GM23248 (cell line): ENCODE results near the gene OR11H6. TPM values are rescaled to one million over a fixed set of nuclear protein-coding genes. Genes with fewer than 3 reads are reported as not detected.
A peak's percentile ranks its signal among the peaks of the same experiment; 100 is the strongest.
"Not testable (repeated sequence)": the region's sequence is repeated elsewhere in the genome, so short reads cannot be mapped to it uniquely, and the experiment has no call there.

Source experiments
- DNase-seq: peaks from one replicate; pipeline ENCODE4 v3.0.0-alpha.2; 2015
- H2AFZ ChIP-seq: fragments of 200-600 bp; sonication (generic); 2 replicates; pipeline ENCODE4 v1.6.1; 2016; ENCODE audit warnings: antibody characterized with exemption
- H3F3A ChIP-seq: fragments of 200-600 bp; sonication (generic); 2 replicates; pipeline ENCODE4 v1.6.1; 2016; ENCODE audit warnings: mild to moderate bottlenecking, antibody characterized with exemption, mixed run types; ENCODE audit not compliant: insufficient read depth
- H3K27ac ChIP-seq: fragments of 200-600 bp; sonication (generic); 2 replicates; pipeline ENCODE4 v1.5.1; 2016; ENCODE audit warnings: mild to moderate bottlenecking
- H3K27me3 ChIP-seq: fragments of 200-600 bp; sonication (generic); replicated peaks from 2 replicates; pipeline ENCODE4 v1.6.1; 2016; ENCODE audit warnings: mild to moderate bottlenecking; ENCODE audit not compliant: insufficient read depth
- H3K36me3 ChIP-seq: fragments of 200-600 bp; sonication (generic); 2 replicates; pipeline ENCODE4 v1.6.1; 2016; ENCODE audit warnings: low read depth, mild to moderate bottlenecking
- H3K4me1 ChIP-seq: fragments of 200-600 bp; sonication (generic); 2 replicates; pipeline ENCODE4 v1.6.1; 2016; ENCODE audit warnings: mild to moderate bottlenecking; ENCODE audit not compliant: insufficient read depth
- H3K4me2 ChIP-seq: fragments of 200-600 bp; sonication (generic); one replicate; pipeline ENCODE4 v1.6.1; 2016; ENCODE audit warnings: mild to moderate bottlenecking; ENCODE audit not compliant: unreplicated experiment
- H3K4me3 ChIP-seq: fragments of 200-600 bp; sonication (generic); 2 replicates; pipeline ENCODE4 v1.5.1; 2016; ENCODE audit warnings: mild to moderate bottlenecking
- H3K79me2 ChIP-seq: fragments of 200-600 bp; sonication (generic); 2 replicates; pipeline ENCODE4 v1.6.1; 2016; ENCODE audit warnings: mild to moderate bottlenecking; ENCODE audit not compliant: insufficient read depth
- H3K9ac ChIP-seq: fragments of 200-600 bp; sonication (generic); 2 replicates; pipeline ENCODE4 v1.6.1; 2016; ENCODE audit warnings: mild to moderate bottlenecking
- H3K9me2 ChIP-seq: fragments of 200-600 bp; sonication (generic); 2 replicates; pipeline ENCODE4 v1.6.1; 2016; ENCODE audit warnings: mixed run types, mild to moderate bottlenecking, moderate library complexity; ENCODE audit not compliant: insufficient read depth
- H3K9me3 ChIP-seq: fragments of 200-600 bp; sonication (generic); one replicate; pipeline ENCODE4 v1.6.1; 2017; ENCODE audit warnings: low read depth
- H4K20me1 ChIP-seq: fragments of 200-600 bp; sonication (generic); 2 replicates; pipeline ENCODE4 v1.6.0; 2016; ENCODE audit not compliant: insufficient read depth
- EZH2 ChIP-seq: fragments of 200-600 bp; sonication (generic); IDR thresholded peaks from 2 replicates; pipeline ENCODE4 v1.6.1; 2018; ENCODE audit warnings: antibody characterized with exemption, mild to moderate bottlenecking; ENCODE audit not compliant: insufficient read depth, poor library complexity, severe bottlenecking
- EZH2phosphoT487 ChIP-seq: fragments of 200-600 bp; sonication (generic); IDR thresholded peaks from 2 replicates; pipeline ENCODE4 v1.6.1; 2018; ENCODE audit warnings: antibody characterized with exemption, moderate library complexity, mild to moderate bottlenecking, low read depth; ENCODE audit not compliant: insufficient read depth
- WGBS, 2 experiments: methylation state at CpG; one replicate each; pipeline ENCODE4 v1.1.6; 2015 to 2017; ENCODE audit warnings: low lambda C conversion rate in 2 of 2, low coverage in 1 of 2; ENCODE audit errors: missing lambda C conversion rate in 2 of 2; 5-methylcytosine and 5-hydroxymethylcytosine counted together
- in situ Hi-C: fragments of 300-500 bp; cut with MboI; formaldehyde crosslinking; loops from 2 replicates; pipeline ENCODE4 v1.15.0; 2020
- polyA plus RNA-seq: library from polyadenylated mRNA; unstranded; fragments of >200 nt; fragmentation: Nextera tagmentation; extraction: Ambion mirVana; gene quantifications from 2 replicates; pipeline ENCODE4 v1.2.1, GENCODE V29; 2016
- total RNA-seq: library from RNA; depleted of rRNA; stranded (reverse); fragments of >200 nt; shearing (Covaris generic); gene quantifications from 2 replicates; pipeline ENCODE4 v1.2.3, GENCODE V29; 2014

Gene OR11H6
- total and polyA plus RNA-seq, 2 experiments from 2014 or later = not detected

GRCh38 chr14:20198991-20199390 is 24.5 kb upstream of the OR11H6 start:
- H2AFZ ChIP-seq = no peak overlapping the region
- H3F3A ChIP-seq = no peaks in the 10 kb centered on the region
- H3K4me3 ChIP-seq = no peak overlapping the region
- no peaks in the 10 kb centered on the region for H3K9me2 ChIP-seq
- no peaks in the 10 kb centered on the region for H3K27me3 ChIP-seq
- WGBS, 2 experiments = 12 to 15% methylated on average over 5 of the region's 5 CpGs
- no peaks in the 10 kb centered on the region for H3K9me3 ChIP-seq
- H3K4me1 ChIP-seq = no peaks in the 10 kb centered on the region
- no peaks in the 10 kb centered on the region for H3K36me3 ChIP-seq
- DNase-seq = no peak
- in situ Hi-C loops = no loop called here
- no peak overlapping the region for H3K4me2 ChIP-seq
- no peak overlapping the region for H3K27ac ChIP-seq
- no peak overlapping the region for H3K9ac ChIP-seq
- no peaks in the 10 kb centered on the region for H4K20me1 ChIP-seq
- TF ChIP-seq EZH2 (no peak), EZH2phosphoT487 (no peak)
- H3K79me2 ChIP-seq = no peaks in the 10 kb centered on the region

- Histone ChIP-seq H3K9me2 (no peaks in the 10 kb centered on the region), H3K9me3 (no peaks in the 10 kb centered on the region), H3K36me3 (no peaks in the 10 kb centered on the region), H3K9ac (no peak overlapping the region), H2AFZ (no peak overlapping the region), H3F3A (no peaks in the 10 kb centered on the region), H3K4me2 (no peak overlapping the region), H3K4me1 (no peaks in the 10 kb centered on the region), H4K20me1 (no peaks in the 10 kb centered on the region), H3K79me2 (no peaks in the 10 kb centered on the region), H3K27ac (no peak overlapping the region), H3K4me3 (no peak overlapping the region), H3K27me3 (no peaks in the 10 kb centered on the region)
- DNase-seq = no peak
- in situ Hi-C loops = no loop called here
- TF ChIP-seq EZH2phosphoT487 (no peak), EZH2 (no peak)
- 28 to 37% methylated on average over 3 of the region's 3 CpGs for WGBS, 2 experiments
Observed at GRCh38 chr14:20204721-20205120, 18.8 kb upstream of the OR11H6 start.

- Histone ChIP-seq H3K9me3 (no peaks in the 10 kb centered on the region), H3K4me3 (no peak overlapping the region), H4K20me1 (no peaks in the 10 kb centered on the region), H3K36me3 (no peaks in the 10 kb centered on the region), H3K4me2 (no peak overlapping the region), H3K4me1 (no peaks in the 10 kb centered on the region), H3K27me3 (no peaks in the 10 kb centered on the region), H3K9me2 (no peaks in the 10 kb centered on the region), H3F3A (no peaks in the 10 kb centered on the region), H3K27ac (no peak overlapping the region), H3K79me2 (no peaks in the 10 kb centered on the region), H2AFZ (no peak overlapping the region), H3K9ac (no peak overlapping the region)
- TF ChIP-seq EZH2 (no peak), EZH2phosphoT487 (no peak)
- no peak for DNase-seq
- WGBS, 2 experiments = 40 to 70% methylated on average over 2 of the region's 2 CpGs
- in situ Hi-C loops = no loop called here
Observed at GRCh38 chr14:20209595-20209994, 13.9 kb upstream of the OR11H6 start.

- H3K4me3 ChIP-seq, H3K9me2 ChIP-seq, H3K4me2 ChIP-seq, H3K9ac ChIP-seq, H3K27me3 ChIP-seq, H3K4me1 ChIP-seq, H3K36me3 ChIP-seq, H3K79me2 ChIP-seq, in situ Hi-C loops, H4K20me1 ChIP-seq, H3K27ac ChIP-seq, H2AFZ ChIP-seq, H3K9me3 ChIP-seq, H3F3A ChIP-seq, DNase-seq: not testable (repeated sequence)
- WGBS, 2 experiments = 62 to 74% methylated on average over 10 to 21 of the region's 28 CpGs
Observed at GRCh38 chr14:20212406-20212805, 11.1 kb upstream of the OR11H6 start.

GRCh38 chr14:20215196-20215595 is 8.3 kb upstream of the OR11H6 start:
- DNase-seq = peak; percentile 44
- H3F3A ChIP-seq = no peaks in the 10 kb centered on the region
- no peaks in the 10 kb centered on the region for H3K27me3 ChIP-seq
- H3K36me3 ChIP-seq = no peaks in the 10 kb centered on the region
- no peak overlapping the region for H3K4me2 ChIP-seq
- no peak for TF ChIP-seq EZH2
- TF ChIP-seq EZH2phosphoT487 = no peak
- no peaks in the 10 kb centered on the region for H3K9me2 ChIP-seq
- WGBS, 2 experiments = 26 to 30% methylated on average over 2 of the region's 2 CpGs
- H3K4me3 ChIP-seq = no peak overlapping the region
- no peaks in the 10 kb centered on the region for H3K79me2 ChIP-seq
- no peak overlapping the region for H3K27ac ChIP-seq
- H3K9ac ChIP-seq = no peak overlapping the region
- H3K9me3 ChIP-seq = no peaks in the 10 kb centered on the region
- H4K20me1 ChIP-seq = no peaks in the 10 kb centered on the region
- H3K4me1 ChIP-seq = no peaks in the 10 kb centered on the region
- in situ Hi-C loops = no loop called here
- H2AFZ ChIP-seq = no peak overlapping the region
